Measurements from ENCODE around the gene FKBP8.

DNA sequence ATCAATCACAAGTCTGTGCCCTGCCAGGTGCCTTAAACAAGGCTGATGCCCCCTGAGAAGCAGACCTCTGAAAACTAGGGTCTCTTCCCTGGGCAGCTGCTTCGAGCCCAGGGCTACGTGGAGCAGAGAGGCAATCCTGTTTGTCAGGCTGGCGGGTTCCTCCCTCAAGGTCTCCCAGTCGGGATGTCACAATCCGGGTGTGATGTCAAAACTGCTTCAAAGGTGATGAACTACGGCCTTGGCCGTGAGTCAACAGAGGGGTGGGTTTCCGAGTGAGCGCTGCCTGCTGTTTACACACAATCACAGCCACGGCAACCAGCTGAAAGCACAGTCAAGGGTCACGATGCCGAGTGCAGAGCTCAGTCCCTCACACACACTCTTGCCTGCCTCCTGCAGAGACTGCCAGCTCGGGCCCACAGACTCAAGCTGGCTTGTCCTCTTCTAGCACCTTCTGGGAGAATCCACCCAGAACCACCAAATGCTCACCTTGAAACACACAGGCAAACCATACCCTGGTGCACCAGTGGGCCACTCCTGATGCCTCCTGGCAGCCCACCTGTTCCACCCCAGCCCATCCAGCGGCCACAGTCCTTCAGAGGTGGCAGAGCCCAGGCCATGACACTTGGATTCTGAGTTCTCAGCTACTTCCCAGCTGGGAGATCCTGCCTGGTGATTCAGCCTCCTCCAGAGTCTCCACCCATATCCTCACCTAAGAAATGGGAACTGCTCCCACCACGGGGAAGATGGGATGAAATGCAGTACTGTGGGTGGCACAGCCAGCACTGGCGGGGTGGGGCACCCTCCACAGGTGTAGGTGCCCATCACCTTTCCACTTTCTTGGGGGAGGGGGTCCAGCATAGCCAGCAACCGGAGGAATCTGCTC, 28.3 kb downstream of the FKBP8 start:
- TF ChIP-seq, protein P1, sequence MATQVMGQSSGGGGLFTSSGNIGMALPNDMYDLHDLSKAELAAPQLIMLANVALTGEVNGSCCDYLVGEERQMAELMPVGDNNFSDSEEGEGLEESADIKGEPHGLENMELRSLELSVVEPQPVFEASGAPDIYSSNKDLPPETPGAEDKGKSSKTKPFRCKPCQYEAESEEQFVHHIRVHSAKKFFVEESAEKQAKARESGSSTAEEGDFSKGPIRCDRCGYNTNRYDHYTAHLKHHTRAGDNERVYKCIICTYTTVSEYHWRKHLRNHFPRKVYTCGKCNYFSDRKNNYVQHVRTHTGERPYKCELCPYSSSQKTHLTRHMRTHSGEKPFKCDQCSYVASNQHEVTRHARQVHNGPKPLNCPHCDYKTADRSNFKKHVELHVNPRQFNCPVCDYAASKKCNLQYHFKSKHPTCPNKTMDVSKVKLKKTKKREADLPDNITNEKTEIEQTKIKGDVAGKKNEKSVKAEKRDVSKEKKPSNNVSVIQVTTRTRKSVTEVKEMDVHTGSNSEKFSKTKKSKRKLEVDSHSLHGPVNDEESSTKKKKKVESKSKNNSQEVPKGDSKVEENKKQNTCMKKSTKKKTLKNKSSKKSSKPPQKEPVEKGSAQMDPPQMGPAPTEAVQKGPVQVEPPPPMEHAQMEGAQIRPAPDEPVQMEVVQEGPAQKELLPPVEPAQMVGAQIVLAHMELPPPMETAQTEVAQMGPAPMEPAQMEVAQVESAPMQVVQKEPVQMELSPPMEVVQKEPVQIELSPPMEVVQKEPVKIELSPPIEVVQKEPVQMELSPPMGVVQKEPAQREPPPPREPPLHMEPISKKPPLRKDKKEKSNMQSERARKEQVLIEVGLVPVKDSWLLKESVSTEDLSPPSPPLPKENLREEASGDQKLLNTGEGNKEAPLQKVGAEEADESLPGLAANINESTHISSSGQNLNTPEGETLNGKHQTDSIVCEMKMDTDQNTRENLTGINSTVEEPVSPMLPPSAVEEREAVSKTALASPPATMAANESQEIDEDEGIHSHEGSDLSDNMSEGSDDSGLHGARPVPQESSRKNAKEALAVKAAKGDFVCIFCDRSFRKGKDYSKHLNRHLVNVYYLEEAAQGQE (IDR thresholded peaks at IDR 0.05; ENCODE audit: low read depth), result no peak
- no peak for TF ChIP-seq EZH2phosphoT487 (IDR thresholded peaks at IDR 0.05; ENCODE audit: borderline replicate concordance)
- TF ChIP-seq, protein P2, sequence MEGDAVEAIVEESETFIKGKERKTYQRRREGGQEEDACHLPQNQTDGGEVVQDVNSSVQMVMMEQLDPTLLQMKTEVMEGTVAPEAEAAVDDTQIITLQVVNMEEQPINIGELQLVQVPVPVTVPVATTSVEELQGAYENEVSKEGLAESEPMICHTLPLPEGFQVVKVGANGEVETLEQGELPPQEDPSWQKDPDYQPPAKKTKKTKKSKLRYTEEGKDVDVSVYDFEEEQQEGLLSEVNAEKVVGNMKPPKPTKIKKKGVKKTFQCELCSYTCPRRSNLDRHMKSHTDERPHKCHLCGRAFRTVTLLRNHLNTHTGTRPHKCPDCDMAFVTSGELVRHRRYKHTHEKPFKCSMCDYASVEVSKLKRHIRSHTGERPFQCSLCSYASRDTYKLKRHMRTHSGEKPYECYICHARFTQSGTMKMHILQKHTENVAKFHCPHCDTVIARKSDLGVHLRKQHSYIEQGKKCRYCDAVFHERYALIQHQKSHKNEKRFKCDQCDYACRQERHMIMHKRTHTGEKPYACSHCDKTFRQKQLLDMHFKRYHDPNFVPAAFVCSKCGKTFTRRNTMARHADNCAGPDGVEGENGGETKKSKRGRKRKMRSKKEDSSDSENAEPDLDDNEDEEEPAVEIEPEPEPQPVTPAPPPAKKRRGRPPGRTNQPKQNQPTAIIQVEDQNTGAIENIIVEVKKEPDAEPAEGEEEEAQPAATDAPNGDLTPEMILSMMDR (IDR thresholded peaks at IDR 0.05 in 2 of 3, conservative IDR thresholded peaks at IDR 0.05 in 1 of 3; ENCODE audit: borderline replicate concordance in 1 of 3, insufficient read depth in 1 of 3, low read depth in 2 of 3, low read length in 2 of 3), result no peak
